Osteoblast (primary cell): ENCODE data around the gene DNAJB14. TPM values are rescaled to one million over a fixed set of nuclear protein-coding genes. Genes with fewer than 3 reads are reported as not detected.

Experiments
- DNase-seq: peaks from one replicate; pipeline ENCODE4 v3.0.0; 2011; ENCODE audit warnings: low spot score, mixed read lengths; ENCODE audit not compliant: insufficient read length; ENCODE audit errors: missing footprints
- H2AFZ ChIP-seq: 2 replicates; pipeline ENCODE4 v1.6.0; 2011; ENCODE audit warnings: mild to moderate bottlenecking, low read length
- H3K27ac ChIP-seq: 2 replicates; pipeline ENCODE4 v1.5.1; 2011; ENCODE audit warnings: mild to moderate bottlenecking, low read depth, low read length, moderate library complexity
- H3K27me3 ChIP-seq: 2 replicates; pipeline ENCODE4 v1.6.0; 2012; ENCODE audit warnings: mild to moderate bottlenecking, control low read depth, inconsistent platforms, low read length, moderate library complexity; ENCODE audit not compliant: insufficient read depth
- H3K36me3 ChIP-seq: 2 replicates; pipeline ENCODE4 v1.5.1; 2011; ENCODE audit warnings: mild to moderate bottlenecking, low read length, control low read depth, moderate library complexity; ENCODE audit not compliant: insufficient read depth
- H3K4me1 ChIP-seq: 2 replicates; pipeline ENCODE4 v1.5.1; 2011; ENCODE audit warnings: mild to moderate bottlenecking, low read length, control low read depth, moderate library complexity; ENCODE audit not compliant: insufficient read depth
- H3K4me2 ChIP-seq: 2 replicates; pipeline ENCODE4 v1.6.0; 2011; ENCODE audit warnings: mild to moderate bottlenecking, low read length; ENCODE audit not compliant: insufficient read depth
- H3K4me3 ChIP-seq: fragments of 200-600 bp; sonication (generic); 3 replicates; pipeline ENCODE4 v1.5.1; 2012; ENCODE audit warnings: mild to moderate bottlenecking, low read length, inconsistent platforms; ENCODE audit not compliant: insufficient read depth
- H3K79me2 ChIP-seq: 2 replicates; pipeline ENCODE4 v1.6.0; 2012; ENCODE audit warnings: mild to moderate bottlenecking, low read length, control low read depth, inconsistent platforms; ENCODE audit not compliant: insufficient read depth
- H3K9me3 ChIP-seq: 2 replicates; pipeline ENCODE4 v1.5.1; 2011; ENCODE audit warnings: low read depth, low read length, control low read depth
- H4K20me1 ChIP-seq: 2 replicates; pipeline ENCODE4 v1.6.0; 2012; ENCODE audit warnings: mild to moderate bottlenecking, low read length, control low read depth; ENCODE audit not compliant: insufficient read depth
- total RNA-seq: library from RNA; depleted of rRNA; stranded (reverse); fragments of >200 nt; gene quantifications from 2 replicates; pipeline ENCODE4 v1.2.3, GENCODE V29; 2012
- TF ChIP-seq, protein P1 (sequence below): IDR thresholded peaks from 2 replicates; pipeline ENCODE4 v1.5.1; 2011; ENCODE audit warnings: mild to moderate bottlenecking, low read depth, low read length, moderate library complexity; ENCODE audit errors: extremely low read depth

Gene DNAJB14
- total RNA-seq, 1 donor: 41.3 TPM

DNA sequence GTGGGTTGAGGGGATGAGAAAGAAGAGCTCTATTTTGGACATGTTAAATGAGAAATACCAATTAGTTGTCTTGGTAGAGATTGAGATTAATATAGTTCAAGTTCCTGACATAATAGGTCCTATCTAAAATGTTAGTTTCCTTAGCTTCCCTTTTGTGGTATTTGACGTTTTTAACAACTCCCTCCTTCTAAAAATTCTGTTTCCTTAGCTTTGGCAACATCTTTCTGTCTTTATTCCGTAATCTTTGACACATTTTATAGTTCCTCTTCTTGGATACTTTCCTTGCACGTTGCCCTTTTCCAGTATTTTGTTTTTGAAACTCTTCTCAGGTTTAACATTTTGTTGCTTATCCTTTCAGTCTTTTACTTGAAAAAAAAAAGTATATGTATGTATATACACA is 89.1 kb downstream of the DNAJB14 start:
- Histone ChIP-seq H3K27ac (no peak overlapping the region), H3K4me2 (no peak overlapping the region), H3K9me3 (no peaks in the 10 kb centered on the region), H3K27me3 (no peaks in the 10 kb centered on the region), H3K4me1 (no peaks in the 10 kb centered on the region), H3K79me2 (no peaks in the 10 kb centered on the region), H3K36me3 (no peaks in the 10 kb centered on the region), H2AFZ (no peak overlapping the region), H4K20me1 (no peaks in the 10 kb centered on the region), H3K4me3 (no peak overlapping the region)
- TF ChIP-seq, protein P1, sequence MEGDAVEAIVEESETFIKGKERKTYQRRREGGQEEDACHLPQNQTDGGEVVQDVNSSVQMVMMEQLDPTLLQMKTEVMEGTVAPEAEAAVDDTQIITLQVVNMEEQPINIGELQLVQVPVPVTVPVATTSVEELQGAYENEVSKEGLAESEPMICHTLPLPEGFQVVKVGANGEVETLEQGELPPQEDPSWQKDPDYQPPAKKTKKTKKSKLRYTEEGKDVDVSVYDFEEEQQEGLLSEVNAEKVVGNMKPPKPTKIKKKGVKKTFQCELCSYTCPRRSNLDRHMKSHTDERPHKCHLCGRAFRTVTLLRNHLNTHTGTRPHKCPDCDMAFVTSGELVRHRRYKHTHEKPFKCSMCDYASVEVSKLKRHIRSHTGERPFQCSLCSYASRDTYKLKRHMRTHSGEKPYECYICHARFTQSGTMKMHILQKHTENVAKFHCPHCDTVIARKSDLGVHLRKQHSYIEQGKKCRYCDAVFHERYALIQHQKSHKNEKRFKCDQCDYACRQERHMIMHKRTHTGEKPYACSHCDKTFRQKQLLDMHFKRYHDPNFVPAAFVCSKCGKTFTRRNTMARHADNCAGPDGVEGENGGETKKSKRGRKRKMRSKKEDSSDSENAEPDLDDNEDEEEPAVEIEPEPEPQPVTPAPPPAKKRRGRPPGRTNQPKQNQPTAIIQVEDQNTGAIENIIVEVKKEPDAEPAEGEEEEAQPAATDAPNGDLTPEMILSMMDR: no peak
- no peak for DNase-seq

DNA sequence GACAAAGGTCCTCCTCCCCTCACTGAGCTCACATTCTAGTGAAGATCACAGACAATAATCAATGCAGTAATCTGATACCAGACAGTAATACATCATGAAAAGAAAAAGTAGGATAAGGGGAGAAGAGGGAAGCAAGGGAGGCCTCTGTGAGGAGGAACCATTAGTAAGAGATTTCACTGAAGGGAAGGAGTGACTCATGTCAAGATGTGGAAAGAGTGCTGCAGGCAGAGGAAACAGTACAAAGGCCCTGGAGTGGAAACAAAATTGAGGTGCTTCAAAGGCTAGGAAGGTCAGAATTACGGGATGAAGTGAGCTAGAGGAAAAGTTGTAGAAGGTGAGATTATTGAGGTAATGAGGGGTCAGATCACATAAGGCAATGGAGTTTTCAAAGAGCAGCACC is 90.3 kb downstream of the DNAJB14 start:
- Histone ChIP-seq H3K36me3 (no peaks in the 10 kb centered on the region), H3K4me1 (no peaks in the 10 kb centered on the region), H3K27me3 (no peaks in the 10 kb centered on the region), H3K27ac (no peak overlapping the region), H3K4me3 (no peak overlapping the region), H2AFZ (no peak overlapping the region), H4K20me1 (no peaks in the 10 kb centered on the region), H3K4me2 (no peak overlapping the region), H3K79me2 (no peaks in the 10 kb centered on the region), H3K9me3 (no peaks in the 10 kb centered on the region)
- TF ChIP-seq, protein P1: no peak
- no peak for DNase-seq

DNA sequence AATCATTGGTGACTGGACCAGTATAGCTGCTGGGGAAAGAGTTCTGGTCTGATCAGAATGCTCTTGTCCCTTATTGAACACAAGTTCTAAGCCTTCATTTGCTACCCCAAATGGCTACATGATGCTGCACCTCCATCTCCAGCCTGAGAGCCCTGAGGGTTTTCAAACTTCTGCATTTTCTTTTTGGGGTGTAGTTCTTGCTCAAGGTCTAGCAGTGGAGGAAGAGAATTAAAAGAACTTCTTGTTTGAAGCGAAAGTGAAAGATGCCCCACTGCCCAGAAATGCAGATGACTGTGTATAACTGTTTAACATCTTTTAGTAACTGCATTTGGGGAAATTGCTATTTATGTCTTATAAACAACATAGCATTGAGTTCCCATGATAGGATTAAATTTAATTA is 90.7 kb downstream of the DNAJB14 start:
- no peaks in the 10 kb centered on the region for H3K9me3 ChIP-seq
- H4K20me1 ChIP-seq: no peaks in the 10 kb centered on the region
- DNase-seq: no peak
- peak overlapping the region; percentile 2 for H3K4me2 ChIP-seq
- no peak overlapping the region for H3K27ac ChIP-seq
- H2AFZ ChIP-seq: no peak overlapping the region
- H3K27me3 ChIP-seq: no peaks in the 10 kb centered on the region
- no peaks in the 10 kb centered on the region for H3K36me3 ChIP-seq
- no peaks in the 10 kb centered on the region for H3K4me1 ChIP-seq
- H3K79me2 ChIP-seq: no peaks in the 10 kb centered on the region
- H3K4me3 ChIP-seq: no peak overlapping the region
- TF ChIP-seq, protein P1: no peak

DNA sequence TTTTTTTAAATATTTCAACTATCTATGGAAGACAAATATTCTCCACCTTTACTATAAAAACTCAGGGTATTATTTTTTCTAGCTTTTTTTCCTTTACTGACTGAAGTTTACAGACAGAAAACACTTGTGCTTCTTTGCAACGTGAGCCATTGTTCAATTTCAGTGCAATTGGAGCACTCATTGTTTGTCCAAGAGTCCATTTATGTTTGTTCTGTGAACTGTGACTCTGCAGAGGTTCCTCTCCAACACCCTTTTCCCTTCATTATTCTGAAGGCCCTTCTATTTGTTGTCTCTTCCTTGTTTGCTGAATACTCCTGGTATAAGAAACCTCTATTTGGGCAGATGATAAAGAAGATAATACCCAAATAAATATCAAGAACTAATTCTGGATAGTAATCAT is 92.4 kb downstream of the DNAJB14 start:
- H3K4me3 ChIP-seq: no peak overlapping the region
- no peaks in the 10 kb centered on the region for H3K9me3 ChIP-seq
- H3K79me2 ChIP-seq: no peaks in the 10 kb centered on the region
- no peak overlapping the region for H3K27ac ChIP-seq
- no peaks in the 10 kb centered on the region for H3K27me3 ChIP-seq
- no peak overlapping the region for H3K4me2 ChIP-seq
- DNase-seq: no peak
- TF ChIP-seq, protein P1: no peak
- H2AFZ ChIP-seq: no peak overlapping the region
- no peaks in the 10 kb centered on the region for H3K36me3 ChIP-seq
- H4K20me1 ChIP-seq: no peaks in the 10 kb centered on the region
- H3K4me1 ChIP-seq: no peaks in the 10 kb centered on the region
